HG02588 (cell line): Measurements from ENCODE around the gene DPF3.

Experiments used
- ATAC-seq: cut with Tn5 transposase; IDR thresholded peaks from one replicate; pipeline ENCODE4 v1.9.1; 2021; ENCODE audit warnings: mild to moderate bottlenecking, moderate library complexity; ENCODE audit not compliant: unreplicated experiment

Gene DPF3

DNA sequence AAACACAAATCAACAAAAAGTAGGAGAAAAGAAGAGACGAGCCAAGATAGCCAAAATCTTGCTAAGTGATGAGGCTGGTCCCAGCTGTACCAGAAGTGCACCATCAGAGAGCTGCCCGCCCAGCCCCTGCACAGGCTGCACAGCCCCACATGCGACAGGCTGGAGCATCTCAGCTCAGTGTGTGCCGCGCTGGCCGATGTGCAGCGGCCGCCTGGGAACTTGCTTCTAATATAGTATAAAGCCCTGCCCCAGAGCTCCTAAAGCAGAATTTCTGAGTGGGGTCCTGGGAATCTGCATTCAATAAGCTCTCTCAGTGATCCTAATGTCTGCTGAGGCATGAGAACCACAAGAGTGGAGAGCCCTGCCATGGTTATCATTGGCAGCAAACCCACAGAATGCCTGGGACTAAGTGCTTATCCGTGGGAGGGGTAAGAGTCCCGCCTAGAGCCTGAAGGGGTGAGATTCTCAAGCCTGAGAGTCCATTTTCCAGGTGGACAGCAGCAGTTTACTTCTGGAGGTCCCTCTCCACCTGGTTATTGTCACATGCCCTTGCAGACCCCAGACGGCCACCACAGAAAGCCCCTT lies 171.6 kb downstream of the DPF3 start:
- ATAC-seq: no peak

DNA sequence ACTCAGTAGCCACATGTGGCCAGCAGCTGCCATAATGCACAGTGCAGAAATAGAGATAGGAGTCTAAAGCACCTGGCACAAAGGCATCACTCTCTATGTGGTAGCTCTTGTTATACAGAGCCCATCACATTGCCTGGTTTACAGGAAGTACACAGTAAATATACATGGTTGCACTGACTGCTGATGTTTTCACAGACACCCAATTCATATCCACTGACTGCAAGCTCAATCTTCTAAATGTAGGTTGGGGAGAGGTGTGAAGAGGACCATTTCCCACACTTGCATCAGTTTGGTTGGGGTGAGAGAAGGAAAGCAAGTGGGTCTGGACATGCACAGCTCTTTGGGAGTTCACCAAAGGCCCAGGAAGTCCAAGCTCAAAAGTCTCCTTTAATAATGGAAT lies 172.8 kb downstream of the DPF3 start:
- ATAC-seq: no peak

DNA sequence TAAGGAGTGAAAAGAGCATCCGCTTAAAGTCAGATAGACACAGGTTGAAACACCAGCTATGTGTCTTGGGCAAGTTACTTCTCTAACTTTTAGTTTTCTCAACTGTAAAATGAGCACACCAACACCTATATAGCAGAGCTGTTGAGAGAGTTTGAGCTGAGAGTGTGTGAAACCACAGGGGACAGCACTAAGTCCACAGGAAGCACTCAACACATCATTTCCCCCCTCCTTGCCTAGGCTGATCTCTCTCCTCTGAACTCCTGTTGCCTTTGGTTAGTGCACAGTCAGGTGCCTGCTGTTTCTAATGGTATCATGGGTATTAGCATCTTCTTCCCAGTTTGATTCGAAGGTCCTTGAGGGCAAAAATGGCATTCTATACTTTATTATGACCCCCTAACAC lies 176.7 kb downstream of the DPF3 start:
- no peak for ATAC-seq

DNA sequence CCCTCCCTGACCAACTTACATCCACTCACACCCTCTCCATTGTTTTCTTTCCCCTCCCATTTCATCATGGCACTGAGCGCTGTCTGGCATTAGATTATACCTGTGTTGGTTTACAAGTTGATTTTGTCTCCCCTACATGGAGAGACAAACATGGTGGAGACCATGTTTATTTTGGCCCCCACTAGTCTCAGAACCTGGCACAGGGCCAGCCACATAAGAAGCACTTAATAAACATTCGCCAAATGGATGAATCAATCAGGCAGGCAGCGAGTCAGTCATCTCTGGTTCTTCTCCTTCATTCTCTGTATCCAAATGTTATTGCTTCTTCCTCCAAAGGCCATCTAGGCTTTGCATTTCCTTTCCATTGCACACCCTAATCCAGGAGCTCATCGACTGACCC lies 177.4 kb downstream of the DPF3 start:
- no peak for ATAC-seq

DNA sequence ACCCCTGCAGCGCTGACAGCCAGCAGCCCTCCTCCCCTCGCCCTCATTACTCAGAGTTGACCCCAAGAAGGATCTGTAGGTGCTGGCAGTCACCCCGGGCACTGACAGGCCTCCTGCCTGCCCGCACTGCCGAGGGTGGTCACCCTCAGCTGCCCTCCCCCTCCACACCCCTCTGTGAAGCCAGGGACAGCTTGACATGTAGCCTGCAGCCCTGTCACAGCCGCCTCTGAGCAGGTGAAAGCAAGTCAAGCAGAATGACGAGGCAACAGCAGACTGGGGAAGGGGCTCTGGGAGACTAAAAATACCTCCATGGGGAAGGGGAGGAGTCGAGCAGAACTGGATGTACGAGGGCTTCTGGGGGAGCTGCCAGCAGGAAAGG lies 178.1 kb downstream of the DPF3 start:
- ATAC-seq: no peak

DNA sequence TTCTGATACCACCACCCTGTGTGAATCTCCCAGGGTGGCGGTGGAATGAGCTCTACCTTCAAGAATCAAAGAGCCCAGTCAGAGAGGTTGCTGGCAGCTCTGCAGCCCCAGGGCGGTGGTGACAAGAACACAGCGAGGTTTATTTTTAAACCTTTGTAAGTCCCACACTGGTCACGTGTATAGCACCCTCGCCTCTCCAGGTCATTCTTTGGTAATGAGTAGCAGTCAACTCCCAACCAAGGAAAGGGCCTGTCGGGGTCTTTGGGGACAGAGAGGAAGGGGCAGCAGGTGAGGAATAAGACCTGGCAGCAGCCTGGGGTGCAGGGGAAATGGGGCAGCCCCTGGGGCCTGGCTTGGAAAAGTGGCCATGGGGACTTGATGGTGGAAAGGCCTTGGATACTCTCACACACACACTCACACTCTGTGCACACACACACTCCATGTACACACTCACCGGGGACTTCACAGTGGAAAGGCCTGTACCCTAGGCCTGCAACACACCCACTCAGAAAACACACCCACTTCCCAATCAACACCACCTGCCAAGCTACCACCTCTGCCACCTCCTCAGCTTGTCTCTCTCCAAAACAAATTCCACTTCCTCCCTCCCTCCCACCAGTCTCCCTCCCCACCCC lies 178.6 kb downstream of the DPF3 start:
- ATAC-seq: no peak

DNA sequence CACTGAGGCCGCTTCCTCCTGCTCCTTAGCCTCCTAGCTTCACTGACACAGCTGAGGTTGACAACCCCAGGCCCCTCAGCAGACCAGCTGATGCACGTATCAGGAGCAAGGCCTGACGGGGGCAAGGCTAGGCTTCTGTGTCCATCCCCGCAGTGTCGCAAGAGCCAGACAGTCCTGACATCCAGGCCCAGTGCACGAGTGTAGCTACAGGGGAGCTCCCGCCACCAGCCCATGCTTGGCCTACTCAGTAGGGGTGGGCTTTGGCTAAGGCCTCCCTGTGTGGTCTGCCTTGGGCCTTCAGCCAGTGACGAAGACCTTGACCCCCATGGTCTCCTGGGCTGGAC lies 179.1 kb downstream of the DPF3 start:
- ATAC-seq: no peak

DNA sequence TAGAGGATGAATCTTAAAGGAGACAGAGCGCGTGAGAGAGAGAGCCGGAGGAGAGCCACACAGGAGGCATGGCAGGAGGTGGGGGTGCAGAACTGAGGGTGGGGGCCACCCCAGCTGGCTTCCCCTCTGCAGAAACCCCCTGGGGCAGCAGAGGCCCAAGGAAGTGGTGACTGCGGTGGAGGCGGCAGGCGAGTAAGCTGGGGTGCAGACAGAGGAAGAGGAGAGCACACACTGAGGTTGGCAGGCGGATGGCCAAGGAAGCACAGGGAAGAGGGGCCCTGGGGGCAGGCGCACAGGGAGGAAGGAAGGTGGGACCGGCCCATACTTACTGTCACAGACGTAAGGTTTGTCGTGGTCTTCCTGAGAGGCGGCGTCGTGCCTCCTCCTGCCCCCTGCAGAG lies 179.8 kb downstream of the DPF3 start:
- no peak for ATAC-seq

DNA sequence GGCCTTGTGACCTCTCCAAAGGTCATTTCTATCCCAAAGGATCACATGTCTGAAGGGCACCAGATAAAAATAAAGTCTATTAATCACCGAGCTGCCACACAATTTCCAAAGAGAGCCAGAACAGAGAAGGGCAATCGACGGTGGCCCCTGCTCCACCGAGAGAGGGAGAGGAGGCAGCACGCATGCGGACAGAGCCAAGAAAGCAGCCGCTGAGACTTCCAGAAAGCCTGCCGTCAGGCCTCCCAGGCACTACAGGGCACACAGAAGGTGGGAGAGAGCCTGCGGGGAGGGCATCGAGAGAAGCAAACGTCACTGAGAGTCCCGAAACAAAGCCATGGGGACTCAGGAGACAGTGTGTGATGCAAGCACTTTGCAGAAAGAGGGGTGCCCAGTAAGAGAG lies 182.0 kb downstream of the DPF3 start:
- no peak for ATAC-seq

DNA sequence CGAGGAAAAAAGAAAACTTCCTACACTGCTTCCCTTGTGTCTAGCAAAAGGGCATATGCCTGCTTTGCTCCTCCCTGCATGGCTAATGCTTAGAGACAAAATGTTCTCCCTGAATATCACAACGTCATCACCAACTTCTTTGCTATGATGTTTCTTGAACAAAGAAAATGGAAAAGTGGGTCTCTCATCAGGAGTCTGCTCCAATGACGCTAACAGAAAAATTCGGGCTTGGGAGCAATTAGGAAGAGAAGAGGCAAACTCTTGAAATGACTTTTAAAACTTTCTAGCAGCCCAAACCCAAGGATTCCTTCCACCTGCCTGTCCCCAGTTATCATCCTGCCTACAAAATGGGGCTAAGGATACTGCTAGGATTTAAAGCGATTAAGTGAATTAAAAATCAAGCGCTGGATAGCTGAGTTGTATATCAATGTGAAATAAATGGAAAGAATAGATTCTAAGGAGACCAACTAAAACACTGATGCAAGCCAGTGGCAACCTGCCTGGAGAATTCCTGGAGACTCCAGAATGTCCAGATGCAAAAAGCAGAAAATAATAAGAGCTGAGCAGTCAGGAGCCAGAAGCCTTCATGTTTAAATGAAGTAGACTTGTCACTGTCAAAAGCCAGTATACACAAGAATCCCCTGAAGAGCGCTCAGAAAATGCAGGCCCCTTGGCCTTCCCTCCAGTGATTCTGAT lies 183.8 kb downstream of the DPF3 start:
- ATAC-seq: no peak

DNA sequence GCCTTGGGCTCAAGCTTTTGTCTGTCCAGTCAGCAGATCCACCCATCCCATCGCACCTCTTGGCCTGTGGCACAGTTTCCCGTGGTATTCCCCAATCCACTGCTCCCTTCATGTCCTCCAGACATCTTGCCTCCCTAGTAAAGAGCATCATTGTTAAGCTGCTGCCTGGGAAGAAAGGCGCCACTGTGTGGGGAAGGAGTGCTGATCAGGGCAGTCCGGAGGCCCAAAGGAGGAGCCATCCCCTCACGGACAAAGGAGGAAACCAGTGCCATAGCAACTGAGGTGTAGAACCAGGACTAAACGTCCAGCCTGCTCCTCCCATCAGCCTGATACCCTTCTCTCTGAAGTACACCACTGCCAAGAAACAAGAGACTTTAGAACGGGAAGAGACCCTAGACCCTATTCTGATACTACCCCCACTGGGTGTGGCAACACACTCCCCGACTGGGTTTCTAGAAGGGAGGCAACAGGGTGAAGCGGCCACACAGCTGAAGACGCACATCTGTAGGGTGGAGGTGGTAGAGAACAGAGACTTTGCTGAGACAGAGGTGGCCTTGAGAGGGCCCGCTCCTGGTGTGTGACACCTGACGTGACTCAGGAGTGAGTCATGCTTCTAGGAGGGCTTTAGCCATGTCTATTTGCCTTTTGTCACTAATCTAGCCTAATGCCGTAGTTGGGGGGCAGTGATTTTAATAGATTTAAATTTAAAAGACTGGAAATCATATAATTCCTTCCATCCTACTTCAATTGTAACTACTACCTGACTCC lies 185.0 kb downstream of the DPF3 start:
- no peak for ATAC-seq

DNA sequence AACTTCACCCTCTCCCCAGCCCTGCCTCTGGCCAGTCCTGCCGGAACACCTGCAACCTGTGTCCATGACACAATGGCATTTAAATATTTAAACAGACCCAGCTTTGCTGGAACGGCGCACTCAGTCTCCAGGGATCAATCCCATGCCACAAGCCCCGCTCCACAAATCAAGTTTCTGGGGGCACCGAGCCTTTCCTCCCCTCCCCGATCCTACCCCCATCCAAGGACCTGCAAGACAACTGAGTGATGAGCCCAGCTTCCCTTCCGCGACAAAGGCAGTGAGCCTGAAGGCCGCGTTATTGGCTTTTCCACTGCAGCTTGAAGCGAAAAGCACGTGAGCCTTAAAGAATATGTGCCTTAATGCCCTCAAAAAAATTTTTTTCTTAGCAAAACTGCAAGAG lies 185.7 kb downstream of the DPF3 start:
- ATAC-seq: no peak

DNA sequence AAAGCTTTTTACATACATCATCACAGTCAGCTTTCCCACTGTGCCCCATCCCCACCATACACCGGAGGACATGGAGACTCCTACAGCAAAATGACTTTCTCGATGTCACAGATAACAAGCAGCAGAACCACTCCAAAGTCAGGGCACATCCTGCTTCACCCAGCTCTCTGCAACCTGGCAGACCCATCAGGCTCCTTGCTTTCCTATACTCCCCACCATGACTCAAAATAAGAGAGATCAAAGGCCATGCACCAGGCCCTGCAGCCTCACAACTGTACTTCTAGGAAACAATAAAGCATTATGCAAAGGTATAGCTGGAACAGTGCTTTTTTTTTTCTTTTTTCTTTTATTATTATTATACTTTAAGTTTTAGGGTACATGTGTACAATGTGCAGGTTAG lies 187.4 kb downstream of the DPF3 start:
- ATAC-seq: no peak

DNA sequence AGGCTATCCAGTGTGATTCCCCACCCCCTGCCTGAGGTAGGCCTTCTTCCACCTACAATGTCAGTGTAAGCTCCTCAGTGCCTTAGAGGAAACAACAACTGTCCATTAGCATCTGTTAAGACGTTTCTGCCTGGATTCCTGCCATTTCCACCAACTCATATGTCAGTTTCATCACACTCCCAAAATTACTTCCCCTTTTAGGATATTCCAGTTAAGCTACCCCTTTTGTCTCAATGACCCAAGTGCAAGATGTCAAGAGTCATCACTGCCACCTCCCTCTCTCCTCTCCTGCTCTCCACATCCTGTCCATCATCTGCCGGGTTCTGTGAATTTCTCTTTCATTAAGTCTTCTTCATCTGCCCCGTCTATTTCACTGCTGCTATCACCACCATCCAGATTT lies 189.4 kb downstream of the DPF3 start:
- no peak for ATAC-seq

DNA sequence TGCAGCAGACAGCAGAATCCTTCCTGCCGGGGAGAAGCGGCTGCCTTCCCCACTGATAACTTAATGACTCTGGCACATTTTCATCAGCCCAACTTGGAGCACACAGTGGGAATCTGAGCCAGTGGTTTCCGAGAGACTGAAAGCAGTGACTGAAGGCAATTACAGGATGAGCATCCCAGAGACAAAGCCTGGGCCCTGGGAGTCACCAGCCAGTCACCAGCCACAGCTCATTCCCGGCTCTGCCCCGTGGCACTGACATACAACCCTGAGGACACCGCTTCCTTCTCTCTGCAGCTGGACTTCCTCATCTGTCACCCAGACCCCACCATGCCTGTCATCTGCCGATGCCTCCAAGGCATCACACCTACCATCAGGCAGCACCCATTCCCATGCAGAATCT lies 192.3 kb downstream of the DPF3 start:
- no peak for ATAC-seq

DNA sequence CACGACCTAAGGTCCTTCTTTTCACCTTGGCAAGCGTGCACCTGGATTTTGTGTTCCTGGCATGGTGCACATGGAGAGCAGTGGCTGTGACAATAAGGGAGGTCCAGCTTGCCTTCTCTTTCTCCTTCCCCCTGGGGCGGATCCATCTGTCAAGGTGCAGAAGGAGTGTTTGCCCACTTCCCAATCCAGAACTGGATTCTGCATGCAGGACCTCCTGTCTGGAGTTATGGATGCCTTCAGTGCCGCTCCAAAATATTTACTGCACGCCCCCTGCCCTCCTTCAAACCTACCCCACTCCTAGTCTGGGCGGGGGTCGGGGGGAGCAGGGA lies 192.7 kb downstream of the DPF3 start:
- ATAC-seq: no peak

DNA sequence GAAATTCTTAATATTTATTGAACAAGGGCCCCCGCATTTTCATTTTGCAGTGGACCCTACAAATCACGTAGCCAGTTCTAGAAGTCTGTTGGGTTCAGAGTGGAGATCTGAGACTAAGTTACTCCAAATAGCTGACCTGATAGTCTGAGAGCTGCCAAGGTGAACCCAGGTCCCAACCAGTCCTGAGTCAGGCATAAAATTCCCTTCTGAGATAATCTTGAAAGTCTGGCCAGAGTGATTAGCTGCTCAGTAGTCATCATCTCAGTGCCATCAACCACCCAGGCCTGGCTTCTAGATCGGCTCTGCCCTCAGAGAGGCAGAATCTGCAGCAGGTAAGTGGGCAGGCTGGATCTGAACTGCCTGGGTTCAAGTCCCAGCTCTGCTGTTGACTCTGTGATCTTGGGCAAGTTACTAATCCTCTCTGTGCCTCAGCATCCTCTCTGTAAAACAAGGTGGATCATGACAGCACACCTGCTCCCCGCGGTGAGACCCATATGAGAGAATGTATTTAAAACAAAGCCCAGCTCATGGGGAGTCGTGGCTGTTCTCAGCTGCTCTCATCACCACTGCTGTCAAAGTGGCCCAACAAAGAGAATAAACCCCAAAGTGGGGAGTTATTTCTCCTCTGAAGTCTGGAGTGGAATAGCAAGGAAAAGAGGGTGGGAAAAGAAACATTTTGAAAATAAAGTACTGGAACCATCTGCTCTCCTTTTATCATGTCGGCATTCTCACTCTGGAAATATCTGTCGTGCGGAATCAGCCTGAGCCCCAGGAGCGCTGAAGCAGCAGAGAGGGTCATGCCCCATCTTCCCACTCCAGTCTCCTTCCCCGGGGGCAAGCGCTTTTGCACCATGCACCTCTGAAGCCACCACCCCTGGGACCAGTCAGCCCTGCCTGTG lies 193.3 kb downstream of the DPF3 start:
- no peak for ATAC-seq

DNA sequence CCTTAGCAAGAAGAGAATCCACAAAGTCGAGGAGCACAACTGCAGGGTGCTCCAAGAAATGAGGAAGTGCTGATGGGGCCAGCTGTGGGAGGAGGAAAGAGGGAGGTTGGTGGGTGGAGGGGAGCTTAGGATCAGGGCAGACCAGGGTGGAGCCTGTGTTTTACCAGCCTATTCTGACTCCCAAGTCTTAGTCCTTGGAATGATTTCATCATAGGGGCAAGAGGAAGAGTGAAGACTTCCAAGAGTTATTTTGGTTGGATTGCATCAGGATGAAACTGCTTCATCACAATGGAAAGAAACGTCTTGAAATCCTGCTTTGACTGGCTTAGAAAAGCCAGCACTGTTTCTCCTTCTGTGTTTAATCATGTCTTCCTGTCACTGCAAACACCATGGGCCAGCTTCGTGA lies 194.0 kb downstream of the DPF3 start:
- no peak for ATAC-seq

DNA sequence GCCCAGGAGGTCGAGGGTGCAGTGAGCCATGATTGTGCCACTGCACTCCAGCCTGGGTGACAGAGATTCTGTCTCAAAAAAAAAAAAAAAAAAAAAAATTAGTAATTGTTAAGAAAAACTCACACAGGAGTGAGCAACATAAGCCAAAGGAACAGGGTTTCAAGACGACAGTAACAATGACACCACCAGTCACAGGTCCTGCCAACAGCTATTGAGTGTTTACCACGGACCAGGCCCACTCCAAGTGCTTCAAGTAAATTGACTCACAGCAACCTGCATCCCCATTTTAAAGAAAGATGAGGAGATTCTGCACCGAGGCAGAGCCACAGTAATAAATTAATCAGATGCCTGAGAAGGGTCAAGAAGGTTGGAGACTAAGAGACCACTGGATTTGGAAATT lies 194.5 kb downstream of the DPF3 start:
- ATAC-seq: no peak

DNA sequence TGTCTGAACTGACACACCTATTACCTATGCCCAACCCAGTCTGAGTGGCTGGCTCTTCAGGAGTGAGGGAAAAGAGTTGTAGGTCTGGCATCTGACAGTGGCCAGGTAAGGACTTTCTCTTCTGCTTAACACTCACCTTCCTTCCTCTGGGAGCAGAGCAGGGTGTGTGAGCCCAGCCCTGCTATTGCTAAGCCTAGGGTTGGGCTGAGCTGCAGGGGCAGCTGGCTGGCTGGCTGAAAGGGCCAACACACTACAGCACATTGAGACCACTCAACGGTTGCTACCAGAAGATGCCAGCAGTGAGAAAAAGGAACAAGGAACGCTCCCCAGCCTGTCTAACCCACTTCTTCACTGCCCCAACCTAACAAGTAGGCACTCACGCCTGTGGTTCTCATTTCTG lies 201.2 kb downstream of the DPF3 start:
- no peak for ATAC-seq

DNA sequence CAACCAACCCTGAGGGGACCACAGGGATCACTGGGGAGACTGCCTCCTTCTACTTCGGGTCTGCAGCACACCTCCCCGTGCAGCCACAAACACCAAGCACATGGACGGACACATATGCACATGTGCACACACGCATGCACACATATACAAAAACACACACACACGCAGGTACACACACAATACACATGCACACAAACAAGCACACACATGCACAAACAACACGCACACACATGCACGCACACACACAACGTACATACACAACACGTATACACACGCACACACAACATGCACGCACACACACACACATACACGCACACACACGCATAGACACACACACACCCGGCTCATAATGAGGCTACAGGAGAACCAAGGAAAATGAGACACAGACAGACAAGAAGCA lies 203.6 kb downstream of the DPF3 start:
- ATAC-seq: no peak
